ENCODE results near the gene SLC35G6. TPM values are rescaled to one million over a fixed set of nuclear protein-coding genes. Genes with fewer than 3 reads are reported as not detected.
A peak's percentile ranks its signal among the peaks of the same experiment; 100 is the strongest.

Gene SLC35G6
- total RNA-seq, 4 donors from 2014 or later: not detected

GRCh38 chr17:7515911-7516610, 34.8 kb downstream of the SLC35G6 start:
- 92% methylated on average over 13 of the region's 13 CpGs for WGBS, 2 donors
- peaks cover 33 to 34% of the 10 kb centered on the region in 2 donors for H3K36me3 ChIP-seq
- H3K27ac ChIP-seq: no peak overlapping the region
- H3K9me3 ChIP-seq: no peaks in the 10 kb centered on the region
- intact Hi-C loops (cut with DNase I): loop anchor here (2.0 kb wide), 1 partner anchor 45 kb away; the partner anchor contains the start of gene SENP3
- no peak overlapping the region for H3K4me3 ChIP-seq (replicated peaks in 1 of 3)
- TF ChIP-seq POLR2A (IDR thresholded peaks at IDR 0.05) (no peak), CTCF (IDR thresholded peaks at IDR 0.05) (no peak)
- H3K27me3 ChIP-seq: no peaks in the 10 kb centered on the region
- H3K4me1 ChIP-seq: no peaks in the 10 kb centered on the region
- no peak for DNase-seq

GRCh38 chr17:7523033-7523432, 41.8 kb downstream of the SLC35G6 start:
- H3K9me3 ChIP-seq: no peaks in the 10 kb centered on the region
- H3K27me3 ChIP-seq: no peaks in the 10 kb centered on the region
- peak in 1 of 2 donors; percentile 14 for DNase-seq
- intact Hi-C loops (cut with DNase I): no loop called here
- no peaks in the 10 kb centered on the region for H3K36me3 ChIP-seq
- no peak overlapping the region for H3K4me3 ChIP-seq (replicated peaks in 1 of 3)
- no peaks in the 10 kb centered on the region for H3K4me1 ChIP-seq
- H3K27ac ChIP-seq: no peak overlapping the region
- TF ChIP-seq CTCF (IDR thresholded peaks at IDR 0.05): peak in 4 of 6 experiments; percentile 4 to 42 (median 30)
- no peak for TF ChIP-seq POLR2A (IDR thresholded peaks at IDR 0.05)
- 38 to 47% methylated on average over 10 of the region's 10 CpGs for WGBS, 2 donors

- Histone ChIP-seq H3K4me1 (no peaks in the 10 kb centered on the region), H3K27ac (no peak overlapping the region), H3K9me3 (no peaks in the 10 kb centered on the region), H3K4me3 (replicated peaks in 1 of 3) (no peak overlapping the region), H3K36me3 (no peaks in the 10 kb centered on the region), H3K27me3 (no peaks in the 10 kb centered on the region)
- DNase-seq: no peak
- intact Hi-C loops (cut with DNase I): no loop called here
- TF ChIP-seq POLR2A (IDR thresholded peaks at IDR 0.05): no peak
- no peak for TF ChIP-seq CTCF (IDR thresholded peaks at IDR 0.05)
Observed at GRCh38 chr17:7528842-7529241, 47.6 kb downstream of the SLC35G6 start.

- intact Hi-C loops (cut with DNase I): no loop called here
- Histone ChIP-seq H3K9me3 (no peaks in the 10 kb centered on the region), H3K27ac (no peak overlapping the region), H3K27me3 (no peaks in the 10 kb centered on the region), H3K36me3 (no peaks in the 10 kb centered on the region), H3K4me1 (no peaks in the 10 kb centered on the region), H3K4me3 (replicated peaks in 1 of 3) (no peak overlapping the region)
- DNase-seq: no peak
- TF ChIP-seq CTCF (IDR thresholded peaks at IDR 0.05) (no peak), POLR2A (IDR thresholded peaks at IDR 0.05) (no peak)
- WGBS, 2 donors: 80 to 88% methylated on average over 6 of the region's 6 CpGs
Observed at GRCh38 chr17:7530023-7530900, 49.0 kb downstream of the SLC35G6 start.

Other genes starting within 250 kb of the SLC35G6 start
- gene DVL2, start 246.9 kb upstream of the SLC35G6 start, total RNA-seq: 10 to 100 TPM; 45.3 to 68.6 (median 49.0) TPM
- 10 to 100 TPM; 19.8 to 39.5 (median 35.8) TPM for gene PHF23, start 242.0 kb upstream of the SLC35G6 start, total RNA-seq
- gene GABARAP, start 239.0 kb upstream of the SLC35G6 start, total RNA-seq: 100 to 1,000 TPM; 112 to 840 (median 273) TPM
- 10 to 100 TPM; 35.1 to 70.4 (median 48.4) TPM for gene CTDNEP1, start 229.7 kb upstream of the SLC35G6 start, total RNA-seq
- 10 to 100 TPM; 27.4 to 49.0 (median 33.0) TPM for gene ELP5, start 229.2 kb upstream of the SLC35G6 start, total RNA-seq
- gene CLDN7, start 219.0 kb upstream of the SLC35G6 start, total RNA-seq: 100 to 1,000 TPM; 108 to 161 (median 144) TPM
- 10 to 100 TPM in 1 of 4 donors, 1 to 10 TPM in 3; 2.5 to 14.6 (median 3.9) TPM for gene SLC2A4, start 199.7 kb upstream of the SLC35G6 start, total RNA-seq
- gene YBX2, start 186.8 kb upstream of the SLC35G6 start, total RNA-seq: 1 to 10 TPM; 1.2 to 4.1 (median 2.1) TPM
- 100 to 1,000 TPM; 135 to 210 (median 144) TPM for gene EIF5A, start 173.8 kb upstream of the SLC35G6 start, total RNA-seq
- 100 to 1,000 TPM in 2 of 4 donors, 10 to 100 TPM in 2; 69.5 to 130 (median 100) TPM for gene GPS2, start 166.1 kb upstream of the SLC35G6 start, total RNA-seq
- gene NEURL4, start 152.1 kb upstream of the SLC35G6 start, total RNA-seq: 10 to 100 TPM; 18.5 to 32.8 (median 22.5) TPM
- gene ACAP1, start 144.9 kb upstream of the SLC35G6 start, total RNA-seq: 1 to 10 TPM in 3 of 4 donors, under 1 TPM in 1; 0.89 to 7.1 (median 3.8) TPM
- 10 to 100 TPM in 3 of 4 donors, 1 to 10 TPM in 1; 6.6 to 20.4 (median 18.7) TPM for gene KCTD11, start 129.3 kb upstream of the SLC35G6 start, total RNA-seq
- gene TMEM95, start 126.3 kb upstream of the SLC35G6 start, total RNA-seq: not detected
- gene TNK1, start 100.4 kb upstream of the SLC35G6 start, total RNA-seq: 10 to 100 TPM; 11.0 to 30.2 (median 15.9) TPM
- 10 to 100 TPM; 18.3 to 21.6 (median 19.9) TPM for gene PLSCR3, start 86.9 kb upstream of the SLC35G6 start, total RNA-seq
- 100 to 1,000 TPM in 1 of 4 donors, 10 to 100 TPM in 3; 27.8 to 133 (median 35.2) TPM for gene TMEM256, start 77.3 kb upstream of the SLC35G6 start, total RNA-seq
- gene NLGN2, start 73.6 kb upstream of the SLC35G6 start, total RNA-seq: 1 to 10 TPM; 2.2 to 6.3 (median 4.7) TPM
- gene SPEM1, start 61.1 kb upstream of the SLC35G6 start, total RNA-seq: not detected
- under 1 TPM in 1 of 4 donors, not detected in 3; 0.40 TPM for gene SPEM2, start 55.8 kb upstream of the SLC35G6 start, total RNA-seq
- gene SPEM3, start 52.6 kb upstream of the SLC35G6 start, total RNA-seq: not detected
- 10 to 100 TPM; 11.3 to 19.4 (median 16.4) TPM for gene TMEM102, start 46.0 kb upstream of the SLC35G6 start, total RNA-seq
- 10 to 100 TPM in 3 of 4 donors, 1 to 10 TPM in 1; 4.3 to 12.1 (median 10.5) TPM for gene FGF11, start 41.9 kb upstream of the SLC35G6 start, total RNA-seq
- 10 to 100 TPM; 13.4 to 29.2 (median 19.8) TPM for gene CHRNB1, start 36.4 kb upstream of the SLC35G6 start, total RNA-seq
- 10 to 100 TPM; 58.5 to 85.2 (median 79.9) TPM for gene ZBTB4, start 1.8 kb upstream of the SLC35G6 start, total RNA-seq
- gene POLR2A, start 2.9 kb downstream of the SLC35G6 start, total RNA-seq: 100 to 1,000 TPM in 2 of 4 donors, 10 to 100 TPM in 2; 47.6 to 125 (median 82.2) TPM
- gene TNFSF12, start 67.6 kb downstream of the SLC35G6 start, total RNA-seq: 10 to 100 TPM; 17.9 to 39.9 (median 30.8) TPM
- 10 to 100 TPM; 11.7 to 32.2 (median 24.8) TPM for gene TNFSF13, start 77.3 kb downstream of the SLC35G6 start, total RNA-seq
- 10 to 100 TPM; 62.4 to 73.3 (median 66.3) TPM for gene SENP3, start 80.5 kb downstream of the SLC35G6 start, total RNA-seq
- 10 to 100 TPM; 13.6 to 52.0 (median 21.5) TPM for gene CD68, start 98.2 kb downstream of the SLC35G6 start, total RNA-seq
- 100 to 1,000 TPM in 3 of 4 donors, 10 to 100 TPM in 1; 88.8 to 250 (median 164) TPM for gene MPDU1, start 102.4 kb downstream of the SLC35G6 start, total RNA-seq
- 1 to 10 TPM in 1 of 4 donors, under 1 TPM in 1, not detected in 2; 0.67 to 3.1 TPM for gene SOX15, start 108.6 kb downstream of the SLC35G6 start, total RNA-seq
- gene FXR2, start 133.5 kb downstream of the SLC35G6 start, total RNA-seq: 10 to 100 TPM; 27.6 to 37.5 (median 28.6) TPM
- 10 to 100 TPM; 59.5 to 74.2 (median 61.9) TPM for gene SAT2, start 146.4 kb downstream of the SLC35G6 start, total RNA-seq
- gene SHBG, start 148.7 kb downstream of the SLC35G6 start, total RNA-seq: under 1 TPM in 1 of 4 donors, not detected in 3; 0.83 TPM
- gene ATP1B2, start 169.5 kb downstream of the SLC35G6 start, total RNA-seq: 1 to 10 TPM in 2 of 4 donors, under 1 TPM in 2; 0.40 to 1.7 (median 0.90) TPM
- 10 to 100 TPM; 16.4 to 66.4 (median 35.6) TPM for gene TP53, start 206.0 kb downstream of the SLC35G6 start, total RNA-seq
- 1 to 10 TPM; 2.9 to 8.0 (median 4.6) TPM for gene WRAP53, start 207.0 kb downstream of the SLC35G6 start, total RNA-seq
- under 1 TPM in 3 of 4 donors, not detected in 1; 0.27 to 0.38 (median 0.33) TPM for gene EFNB3, start 223.8 kb downstream of the SLC35G6 start, total RNA-seq
- gene DNAH2, start 236.3 kb downstream of the SLC35G6 start, total RNA-seq: under 1 TPM in 3 of 4 donors, not detected in 1; under 0.01 to 0.22 (median 0.20) TPM

Data from thyroid gland (tissue), 4 donors.